ENCODE data around the gene RPUSD1. TPM values are rescaled to one million over a fixed set of nuclear protein-coding genes. Genes with fewer than 3 reads are reported as not detected.
A peak's percentile ranks its signal among the peaks of the same experiment; 100 is the strongest.

The RPUSD1 gene
- total RNA-seq, 3 donors from 2014 or later (not counting 1 experiment from before 2014, with no cell fraction given) = 20.8 to 31.7 (median 29.6) TPM

DNA sequence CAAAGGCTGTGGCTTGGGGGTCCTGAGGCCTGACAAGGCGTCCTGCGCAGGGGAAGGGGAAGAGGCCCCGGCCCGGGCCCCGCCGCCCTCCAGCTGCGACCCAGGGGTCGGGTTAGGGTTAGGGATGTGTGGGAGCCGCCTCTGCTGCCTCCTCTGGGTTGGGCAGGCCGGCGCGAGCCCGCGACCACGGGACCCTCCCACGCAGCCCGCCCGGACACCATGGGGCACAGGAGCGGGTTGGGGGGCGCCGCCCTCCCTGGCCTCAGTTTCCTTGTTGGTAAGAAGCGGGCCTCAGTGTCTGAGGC, 47.8 kb downstream of the RPUSD1 start:
- no peaks in the 10 kb centered on the region for H3K27me3 Mint-ChIP-seq (ENCODE audit: low read depth in 2 of 2)
- no peaks in the 10 kb centered on the region for H3K9me3 Mint-ChIP-seq
- ATAC-seq (peak; percentile 11 to 15 (median 13)), DNase-seq (no peak)
- Histone ChIP-seq H3K36me3 (ENCODE audit: control insufficient read depth, insufficient read depth, low read length) (peaks cover 11% of the 10 kb centered on the region), H3K27ac (ENCODE audit: low read length) (peak overlapping the region; percentile 74), H3K9me3 (ENCODE audit: control insufficient read depth, insufficient read depth, low read length) (no peaks in the 10 kb centered on the region), H3K4me1 (ENCODE audit: control insufficient read depth, insufficient read depth, low read length) (peaks cover 16% of the 10 kb centered on the region), H3K27me3 (ENCODE audit: control insufficient read depth, insufficient read depth, low read length) (no peaks in the 10 kb centered on the region), H3K4me3 (ENCODE audit: low read length) (peak overlapping the region; percentile 82)
- TF ChIP-seq, protein P1, sequence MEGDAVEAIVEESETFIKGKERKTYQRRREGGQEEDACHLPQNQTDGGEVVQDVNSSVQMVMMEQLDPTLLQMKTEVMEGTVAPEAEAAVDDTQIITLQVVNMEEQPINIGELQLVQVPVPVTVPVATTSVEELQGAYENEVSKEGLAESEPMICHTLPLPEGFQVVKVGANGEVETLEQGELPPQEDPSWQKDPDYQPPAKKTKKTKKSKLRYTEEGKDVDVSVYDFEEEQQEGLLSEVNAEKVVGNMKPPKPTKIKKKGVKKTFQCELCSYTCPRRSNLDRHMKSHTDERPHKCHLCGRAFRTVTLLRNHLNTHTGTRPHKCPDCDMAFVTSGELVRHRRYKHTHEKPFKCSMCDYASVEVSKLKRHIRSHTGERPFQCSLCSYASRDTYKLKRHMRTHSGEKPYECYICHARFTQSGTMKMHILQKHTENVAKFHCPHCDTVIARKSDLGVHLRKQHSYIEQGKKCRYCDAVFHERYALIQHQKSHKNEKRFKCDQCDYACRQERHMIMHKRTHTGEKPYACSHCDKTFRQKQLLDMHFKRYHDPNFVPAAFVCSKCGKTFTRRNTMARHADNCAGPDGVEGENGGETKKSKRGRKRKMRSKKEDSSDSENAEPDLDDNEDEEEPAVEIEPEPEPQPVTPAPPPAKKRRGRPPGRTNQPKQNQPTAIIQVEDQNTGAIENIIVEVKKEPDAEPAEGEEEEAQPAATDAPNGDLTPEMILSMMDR (IDR thresholded peaks at IDR 0.05) = no peak
- H3K27ac Mint-ChIP-seq = peak overlapping the region in 1 of 2 donors; percentile 71
- no peaks in the 10 kb centered on the region for H3K36me3 Mint-ChIP-seq
- peak overlapping the region; percentile 84 for H3K4me3 Mint-ChIP-seq
- intact Hi-C loops (cut with micrococcal nuclease) = loop anchor here (2.0 kb wide), 1 partner anchor 26 kb away; the partner anchor contains the start of gene METRN
- H3K4me1 Mint-ChIP-seq = no peaks in the 10 kb centered on the region
- WGBS (ENCODE audit: insufficient coverage) = under 1% methylated on average over 22 of the region's 22 CpGs

DNA sequence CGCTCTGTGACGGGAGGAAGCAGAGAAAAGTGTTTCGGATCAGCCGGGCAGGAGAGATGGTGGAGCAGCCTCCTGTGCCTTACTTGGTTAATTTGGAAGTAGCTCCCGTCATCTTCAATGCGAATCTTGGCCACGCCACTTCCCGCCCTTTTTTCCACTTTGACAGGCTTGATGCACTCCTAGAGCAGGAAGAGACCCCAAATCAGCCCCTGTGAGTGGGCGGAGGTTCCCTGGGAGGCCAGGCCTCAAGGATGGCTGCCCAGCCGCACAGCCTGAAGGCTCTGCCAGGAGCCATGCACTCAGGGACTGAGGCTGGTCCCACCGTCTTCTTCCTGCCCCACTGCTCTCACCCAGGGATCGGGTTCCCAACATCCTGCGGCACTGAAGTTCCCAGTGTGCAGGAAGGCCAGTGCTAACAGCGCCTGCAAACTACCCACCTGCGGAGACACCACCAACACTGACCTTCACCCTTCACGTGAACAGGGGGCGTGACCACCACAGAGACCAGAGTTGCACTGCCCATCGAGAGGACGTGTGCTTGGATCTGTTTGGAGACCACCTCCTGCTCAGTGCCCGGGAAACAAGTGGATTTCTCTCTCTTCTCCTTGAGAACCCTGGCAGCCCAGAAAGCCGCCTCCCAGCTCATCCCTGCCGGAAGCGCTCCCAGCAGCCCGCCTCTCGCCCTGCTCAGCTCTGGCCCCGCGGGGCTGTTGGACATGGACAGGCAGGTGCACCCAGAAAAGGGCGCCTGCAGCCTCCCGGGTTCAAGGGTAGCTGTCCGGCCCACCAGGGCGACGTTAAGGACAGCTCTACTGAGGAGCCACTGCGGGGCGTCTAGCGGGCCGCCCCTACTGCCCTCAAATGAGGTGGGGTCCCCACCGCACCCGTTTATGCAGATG, 48.4 kb downstream of the RPUSD1 start:
- peaks cover 14% of the 10 kb centered on the region for H3K36me3 ChIP-seq (ENCODE audit: control insufficient read depth, insufficient read depth, low read length)
- H3K27ac ChIP-seq (ENCODE audit: low read length) = peak overlapping the region; percentile 74
- H3K36me3 Mint-ChIP-seq = no peaks in the 10 kb centered on the region
- H3K4me3 Mint-ChIP-seq = peak overlapping the region; percentile 84
- no peaks in the 10 kb centered on the region for H3K27me3 Mint-ChIP-seq (ENCODE audit: low read depth in 2 of 2)
- WGBS (ENCODE audit: insufficient coverage) = 58% methylated on average over 38 of the region's 38 CpGs
- ATAC-seq (no peak), DNase-seq (no peak)
- no peaks in the 10 kb centered on the region for H3K27me3 ChIP-seq (ENCODE audit: control insufficient read depth, insufficient read depth, low read length)
- H3K27ac Mint-ChIP-seq = peak overlapping the region in 1 of 2 donors; percentile 46
- intact Hi-C loops (cut with micrococcal nuclease) = loop anchor here (2.0 kb wide), 1 partner anchor 25 kb away; the partner anchor contains the start of gene METRN
- H3K4me1 Mint-ChIP-seq = no peaks in the 10 kb centered on the region
- peaks cover 16% of the 10 kb centered on the region for H3K4me1 ChIP-seq (ENCODE audit: control insufficient read depth, insufficient read depth, low read length)
- TF ChIP-seq, protein P1 (IDR thresholded peaks at IDR 0.05) = no peak
- H3K9me3 ChIP-seq (ENCODE audit: control insufficient read depth, insufficient read depth, low read length) = no peaks in the 10 kb centered on the region
- H3K4me3 ChIP-seq (ENCODE audit: low read length) = peak overlapping the region; percentile 82
- no peaks in the 10 kb centered on the region for H3K9me3 Mint-ChIP-seq

DNA sequence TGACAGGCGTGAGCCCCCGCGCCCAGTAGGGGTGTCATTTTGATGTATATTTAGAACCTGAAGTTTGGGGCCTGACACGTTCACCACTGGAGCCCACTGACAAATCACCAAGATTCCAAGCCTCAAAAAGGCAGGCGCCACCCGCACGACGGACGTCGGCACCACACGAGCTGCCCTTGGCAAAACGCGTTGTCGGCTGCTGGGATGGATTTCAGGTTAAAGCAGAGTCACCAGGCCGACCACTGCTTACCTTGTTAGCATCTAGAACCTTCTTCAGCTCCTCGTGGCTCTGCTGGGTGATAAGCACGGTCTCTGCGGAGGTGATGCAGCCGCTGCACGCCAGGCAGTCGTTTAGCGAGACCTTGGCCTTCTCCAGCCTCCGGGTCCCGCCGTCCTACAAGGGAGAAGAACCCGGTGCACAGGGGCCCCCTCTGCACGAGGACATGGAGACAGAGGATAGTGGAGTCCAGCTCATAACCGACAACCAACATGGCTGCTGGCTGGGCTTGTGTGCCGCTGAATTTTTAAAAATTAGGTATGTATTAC, 51.2 kb downstream of the RPUSD1 start:
- H3K4me1 Mint-ChIP-seq = no peaks in the 10 kb centered on the region
- Histone ChIP-seq H3K4me3 (ENCODE audit: low read length) (no peak overlapping the region), H3K36me3 (ENCODE audit: control insufficient read depth, insufficient read depth, low read length) (peaks cover 24% of the 10 kb centered on the region), H3K27me3 (ENCODE audit: control insufficient read depth, insufficient read depth, low read length) (no peaks in the 10 kb centered on the region), H3K4me1 (ENCODE audit: control insufficient read depth, insufficient read depth, low read length) (peaks cover 16% of the 10 kb centered on the region), H3K27ac (ENCODE audit: low read length) (no peak overlapping the region), H3K9me3 (ENCODE audit: control insufficient read depth, insufficient read depth, low read length) (no peaks in the 10 kb centered on the region)
- intact Hi-C loops (cut with micrococcal nuclease) = no loop called here
- H3K9me3 Mint-ChIP-seq = no peaks in the 10 kb centered on the region
- H3K27me3 Mint-ChIP-seq (ENCODE audit: low read depth in 2 of 2) = no peaks in the 10 kb centered on the region
- DNase-seq (no peak), ATAC-seq (no peak)
- peak overlapping the region in 1 of 2 donors; percentile 13 for H3K27ac Mint-ChIP-seq
- no peaks in the 10 kb centered on the region for H3K36me3 Mint-ChIP-seq
- no peak overlapping the region for H3K4me3 Mint-ChIP-seq
- TF ChIP-seq, protein P1 (IDR thresholded peaks at IDR 0.05) = no peak
- 98% methylated on average over 29 of the region's 29 CpGs for WGBS (ENCODE audit: insufficient coverage)
